RWPE2 (cell line): ENCODE data around the gene RUVBL1.

Experiments used
- ATAC-seq: fragments of 200-7000 bp; cut with Tn5 transposase; 3 replicates; pipeline ENCODE4 v1.9.1; 2021; ENCODE audit warnings: low read depth
- DNase-seq: peaks from one replicate; pipeline ENCODE4 v3.0.0-alpha.2; 2020; ENCODE audit warnings: low spot score
- H3K27ac ChIP-seq: fragments of 450-650 bp; 2 replicates; pipeline ENCODE4 v1.5.1; 2017; ENCODE audit warnings: mild to moderate bottlenecking; ENCODE audit not compliant: poor library complexity, severe bottlenecking
- H3K27me3 ChIP-seq: fragments of 250-450 bp; sonication (Bioruptor Pico); 2 replicates; pipeline ENCODE4 v1.5.1; 2021; ENCODE audit warnings: mild to moderate bottlenecking, moderate library complexity; ENCODE audit not compliant: insufficient read depth, poor library complexity, severe bottlenecking
- H3K36me3 ChIP-seq: fragments of 250-450 bp; sonication (Bioruptor Pico); 2 replicates; pipeline ENCODE4 v1.5.1; 2020; ENCODE audit warnings: low read depth, mild to moderate bottlenecking, moderate library complexity
- H3K4me1 ChIP-seq: fragments of 250-450 bp; sonication (Bioruptor Pico); 2 replicates; pipeline ENCODE4 v1.5.1; 2021; ENCODE audit warnings: mild to moderate bottlenecking, moderate library complexity; ENCODE audit not compliant: insufficient read depth, poor library complexity, severe bottlenecking
- H3K4me3 ChIP-seq: fragments of 250-450 bp; sonication (Bioruptor Pico); 2 replicates; pipeline ENCODE4 v1.5.1; 2021; ENCODE audit warnings: mild to moderate bottlenecking, moderate library complexity; ENCODE audit not compliant: severe bottlenecking
- H3K9me3 ChIP-seq: fragments of 250-450 bp; sonication (Bioruptor Pico); 2 replicates; pipeline ENCODE4 v1.5.1; 2021; ENCODE audit warnings: mild to moderate bottlenecking, moderate library complexity; ENCODE audit not compliant: severe bottlenecking
- CTCF ChIP-seq: fragments of 450-650 bp; IDR thresholded peaks from one replicate; pipeline ENCODE4 v1.5.1; 2017; ENCODE audit warnings: mild to moderate bottlenecking, moderate library complexity; ENCODE audit not compliant: poor library complexity, severe bottlenecking

RUVBL1 gene

GRCh38 chr3:128041344-128041743 is 82.3 kb downstream of the RUVBL1 start:
- Histone ChIP-seq H3K9me3 (no peaks in the 10 kb centered on the region), H3K4me3 (no peak overlapping the region), H3K27ac (no peak overlapping the region), H3K36me3 (no peaks in the 10 kb centered on the region), H3K4me1 (no peaks in the 10 kb centered on the region), H3K27me3 (no peaks in the 10 kb centered on the region)
- ATAC-seq (no peak), DNase-seq (no peak)
- no peak for TF ChIP-seq CTCF

- ATAC-seq = no peak
- Histone ChIP-seq H3K4me1 (no peaks in the 10 kb centered on the region), H3K36me3 (no peaks in the 10 kb centered on the region), H3K9me3 (no peaks in the 10 kb centered on the region), H3K27ac (no peak overlapping the region), H3K27me3 (no peaks in the 10 kb centered on the region), H3K4me3 (no peak overlapping the region)
- DNase-seq = no peak
- TF ChIP-seq CTCF = no peak
Measured at GRCh38 chr3:128040660-128041059, 83.0 kb downstream of the RUVBL1 start.

GRCh38 chr3:128040041-128040440 is 83.6 kb downstream of the RUVBL1 start:
- no peak overlapping the region for H3K27ac ChIP-seq
- DNase-seq (no peak), ATAC-seq (no peak)
- no peaks in the 10 kb centered on the region for H3K9me3 ChIP-seq
- no peak for TF ChIP-seq CTCF
- H3K4me1 ChIP-seq = no peaks in the 10 kb centered on the region
- no peaks in the 10 kb centered on the region for H3K36me3 ChIP-seq
- no peaks in the 10 kb centered on the region for H3K27me3 ChIP-seq
- H3K4me3 ChIP-seq = no peak overlapping the region

GRCh38 chr3:128036119-128036518 is 87.5 kb downstream of the RUVBL1 start:
- H3K4me1 ChIP-seq = no peaks in the 10 kb centered on the region
- DNase-seq = no peak
- TF ChIP-seq CTCF = no peak
- H3K9me3 ChIP-seq = no peaks in the 10 kb centered on the region
- no peak for ATAC-seq
- no peak overlapping the region for H3K27ac ChIP-seq
- no peaks in the 10 kb centered on the region for H3K27me3 ChIP-seq
- no peak overlapping the region for H3K4me3 ChIP-seq
- no peaks in the 10 kb centered on the region for H3K36me3 ChIP-seq

GRCh38 chr3:128033102-128033501 is 90.5 kb downstream of the RUVBL1 start:
- no peak for DNase-seq
- Histone ChIP-seq H3K4me1 (no peaks in the 10 kb centered on the region), H3K36me3 (no peaks in the 10 kb centered on the region), H3K27me3 (no peaks in the 10 kb centered on the region), H3K4me3 (no peak overlapping the region), H3K9me3 (no peaks in the 10 kb centered on the region), H3K27ac (no peak overlapping the region)
- peak; percentile 72; the same call in 2 of the 3 replicates for ATAC-seq
- no peak for TF ChIP-seq CTCF
